K562 (cell line): ENCODE measurements around the gene RMC1. TPM values are rescaled to one million over a fixed set of nuclear protein-coding genes. Genes with fewer than 3 reads are reported as not detected.

Source experiments
- BRF1 ChIP-seq: IDR thresholded peaks from 3 replicates; pipeline ENCODE4 v1.6.1; 2011; ENCODE audit warnings: borderline replicate concordance, mild to moderate bottlenecking; ENCODE audit not compliant: insufficient read length; ENCODE audit errors: extremely low read depth
- FOSL1 ChIP-seq: fragments of 200-800 bp; sonication (Bioruptor generic); conservative IDR thresholded peaks from 2 replicates; pipeline ENCODE4 v1.6.1; 2016; ENCODE audit warnings: missing genetic modification characterization, missing compliant biosample characterization
- HEY1 ChIP-seq: fragments of 250-450 bp; sonication (Bioruptor Pico); IDR thresholded peaks from 2 replicates; pipeline ENCODE4 v1.5.0; 2020; ENCODE audit warnings: mild to moderate bottlenecking, moderate library complexity, borderline replicate concordance
- LARP7 ChIP-seq: fragments of 450-650 bp; IDR thresholded peaks from 2 replicates; pipeline ENCODE4 v1.6.1; 2016
- LEF1 ChIP-seq: fragments of 450-650 bp; IDR thresholded peaks from 2 replicates; pipeline ENCODE4 v1.6.1; 2016; ENCODE audit warnings: mild to moderate bottlenecking
- PTRF ChIP-seq: fragments of 450-650 bp; IDR thresholded peaks from 2 replicates; pipeline ENCODE4 v1.6.1; 2016; ENCODE audit warnings: mild to moderate bottlenecking, missing genetic modification characterization, missing compliant biosample characterization
- RAD21 ChIP-seq, 2 experiments: fragments of 250-450 bp in 1 of 2; fragments of 450-650 bp in 1 of 2; sonication (Bioruptor Pico) in 1 of 2; formaldehyde crosslinking in 1 of 2; IDR thresholded peaks in 1 of 2; conservative IDR thresholded peaks in 1 of 2; 2 replicates each; pipeline versions ENCODE4 v1.4.0 to v1.8.0; 2020 to 2022; ENCODE audit warnings: mild to moderate bottlenecking in 2 of 2, moderate library complexity in 1 of 2
- SLC30A9 ChIP-seq: fragments of 250-450 bp; sonication (Bioruptor Pico); IDR thresholded peaks from 2 replicates; pipeline ENCODE4 v1.8.0; 2022; ENCODE audit warnings: mild to moderate bottlenecking, moderate library complexity
- TAF1 ChIP-seq: IDR thresholded peaks from 2 replicates; pipeline ENCODE4 v1.6.1; 2011; ENCODE audit warnings: mild to moderate bottlenecking, low read length, moderate library complexity; ENCODE audit not compliant: insufficient read depth, control insufficient read depth, severe bottlenecking; ENCODE audit errors: extremely low read depth
- TBL1XR1 ChIP-seq, 2 experiments: IDR thresholded peaks; 2 replicates each; pipeline ENCODE4 v1.6.1; 2012; ENCODE audit warnings: improper control_type of control experiment in 2 of 2, low read length in 2 of 2, mild to moderate bottlenecking in 1 of 2
- THAP7 ChIP-seq: fragments of 250-450 bp; sonication (Bioruptor Pico); IDR thresholded peaks from 2 replicates; pipeline ENCODE4 v1.5.0; 2021
- ZBTB12 ChIP-seq: fragments of 250-450 bp; sonication (Bioruptor Pico); IDR thresholded peaks from 2 replicates; pipeline ENCODE4 v1.4.0; 2020
- ZNF133 ChIP-seq: fragments of 250-450 bp; sonication (Bioruptor Pico); IDR thresholded peaks from 2 replicates; pipeline ENCODE4 v1.4.0; 2020; ENCODE audit warnings: mild to moderate bottlenecking
- ZNF395 ChIP-seq: fragments of 200-800 bp; sonication (Bioruptor generic); IDR thresholded peaks from 2 replicates; pipeline ENCODE4 v1.6.1; 2017; ENCODE audit warnings: missing genetic modification characterization, missing compliant biosample characterization
- ZNF407 ChIP-seq: fragments of 450-650 bp; IDR thresholded peaks from 2 replicates; pipeline ENCODE4 v1.6.1; 2016; ENCODE audit warnings: low read depth
- ZNF644 ChIP-seq: fragments of 200-800 bp; sonication (Bioruptor generic); IDR thresholded peaks from 2 replicates; pipeline ENCODE4 v1.6.1; 2016; ENCODE audit warnings: low read depth, missing genetic modification characterization, missing compliant biosample characterization
- polyA plus RNA-seq, 8 experiments: library from polyadenylated mRNA; depleted of rRNA in 4 of 8; stranded (reverse) in 5 of 8; unstranded in 3 of 8; fragments of >200 nt; fragmentation: Nextera tagmentation in 2 of 8; fragmentation: Illumina TruSeq in 1 of 8; extraction: Ambion mirVana in 2 of 8; extraction: Trizol in 1 of 8; gene quantifications; 2 replicates each; pipeline versions ENCODE4 v1.2.1 to v1.2.3, GENCODE V29; 2011 to 2014; ENCODE audit warnings: inconsistent platforms in 1 of 8, missing spikeins in 1 of 8
- total RNA-seq, 7 experiments: library from RNA; depleted of rRNA in 6 of 7; stranded (reverse); fragments of >200 nt in 6 of 7; fragmentation: Illumina TruSeq in 2 of 7; extraction: Trizol in 2 of 7; gene quantifications; 2 replicates each; pipeline versions ENCODE4 v1.2.1 to v1.2.3, GENCODE V29; 2011 to 2021; ENCODE audit warnings: low replicate concordance in 1 of 7

The RMC1 gene
- total and polyA plus RNA-seq, 9 of the 15 experiments (the other 6 are each of a cell fraction or from before 2014, with no cell fraction given) = 7.5 to 42.4 (median 35.5) TPM

- TF ChIP-seq TAF1 (no peak), BRF1 (no peak), ZNF133 (CRISPR knock-in tag) (no peak), TBL1XR1 (IDR thresholded peaks at IDR 0.05; ENCODE audit: low read length in 2 of 2) (peak in 1 of 2 experiments; percentile 39; a peak in 1 of 4 replicates), SLC30A9 (CRISPR knock-in tag) (no peak), ZNF644 (tag) (no peak), ZBTB12 (CRISPR knock-in tag) (no peak), THAP7 (CRISPR knock-in tag) (no peak), RAD21 (CRISPR knock-in tag; conservative IDR thresholded peaks at IDR 0.05 in 1 of 2, IDR thresholded peaks at IDR 0.05 in 1 of 2) (peak in 1 of 2 experiments; percentile 14; a peak in 1 of 4 replicates), LARP7 (no peak), ZNF407 (no peak), ZNF395 (no peak), PTRF (no peak), HEY1 (no peak), FOSL1 (tag) (peak; percentile 79), LEF1 (peak; percentile 92)
Observed at GRCh38 chr18:23487738-23488570, 15.4 kb upstream of the RMC1 start (continued).
